SK-N-SH (cell line): ENCODE measurements around the gene OSBPL8. TPM values are rescaled to one million over a fixed set of nuclear protein-coding genes. Genes with fewer than 3 reads are reported as not detected.

Experiments
- CTCF ChIA-PET: fragments of 300-600, 350-600 bp; formaldehyde crosslinking; extraction: SDS; loops from one replicate; lab custom pipeline; 2021; lab: Yijun Ruan, JAX
- POLR2A ChIA-PET: fragments of 350-600 bp; sonication (Branson Sonifier 250); formaldehyde crosslinking; extraction: SDS; loops from one replicate; lab custom pipeline; 2020; ENCODE audit warnings: antibody characterized with exemption, inconsistent platforms; lab: Yijun Ruan, JAX
- DNase-seq: peaks from one replicate; pipeline ENCODE4 v3.0.0; 2012
- H2AFZ ChIP-seq: fragments of 200-600 bp; sonication (generic); 2 replicates; pipeline ENCODE4 v1.8.1; 2016; ENCODE audit warnings: antibody characterized with exemption, mild to moderate bottlenecking, low read depth
- H3F3A ChIP-seq: fragments of 200-600 bp; sonication (generic); replicated peaks from 2 replicates; pipeline ENCODE3; 2016; ENCODE audit warnings: antibody characterized with exemption, mild to moderate bottlenecking; ENCODE audit not compliant: insufficient read depth
- H3K27ac ChIP-seq, 2 experiments: fragments of 200-500 bp in 1 of 2; fragments of 200-600 bp in 1 of 2; sonication (Bioruptor generic) in 1 of 2; sonication (generic), shearing (Covaris generic) in 1 of 2; 2 replicates each; pipeline versions ENCODE4 v1.5.1 to v1.6.1; 2014 to 2016; ENCODE audit warnings: low read depth in 2 of 2, inconsistent platforms in 1 of 2, low read length in 1 of 2, mild to moderate bottlenecking in 1 of 2, mixed read lengths in 1 of 2
- H3K27me3 ChIP-seq: fragments of 200-600 bp; sonication (generic), shearing (Covaris generic); 2 replicates; pipeline ENCODE4 v1.6.1; 2016; ENCODE audit warnings: mixed run types; ENCODE audit not compliant: insufficient read depth
- H3K36me3 ChIP-seq, 2 experiments: fragments of 200-500 bp in 1 of 2; fragments of 200-600 bp in 1 of 2; sonication (Bioruptor generic) in 1 of 2; sonication (generic) in 1 of 2; replicated peaks in 1 of 2; 2 replicates each; pipeline versions ENCODE3 to v1.5.1; 2014 to 2016; ENCODE audit warnings: low read length in 1 of 2, mild to moderate bottlenecking in 1 of 2; ENCODE audit not compliant: insufficient read depth in 2 of 2, control insufficient read depth in 1 of 2
- H3K4me1 ChIP-seq, 2 experiments: fragments of 200-500 bp in 1 of 2; fragments of 200-600 bp in 1 of 2; sonication (Bioruptor generic) in 1 of 2; sonication (generic), shearing (Covaris generic) in 1 of 2; 2 replicates each; pipeline versions ENCODE4 v1.5.1 to v1.6.1; 2014 to 2016; ENCODE audit warnings: low read depth in 1 of 2, low read length in 1 of 2, mixed run types in 1 of 2; ENCODE audit not compliant: insufficient read depth in 2 of 2, control insufficient read depth in 1 of 2
- H3K4me2 ChIP-seq: fragments of 200-600 bp; sonication (generic), shearing (Covaris generic); 2 replicates; pipeline ENCODE4 v1.6.1; 2017; ENCODE audit warnings: mixed run types
- H3K4me3 ChIP-seq, 2 experiments: fragments of 200-500 bp in 1 of 2; fragments of 200-600 bp in 1 of 2; sonication (Bioruptor generic) in 1 of 2; sonication (generic), shearing (Covaris generic) in 1 of 2; 2 replicates each; pipeline versions ENCODE4 v1.5.1 to v1.8.1; 2014 to 2016; ENCODE audit warnings: low read depth in 2 of 2, inconsistent platforms in 1 of 2, low read length in 1 of 2, mild to moderate bottlenecking in 1 of 2, mixed read lengths in 1 of 2, moderate library complexity in 1 of 2
- H3K79me2 ChIP-seq: fragments of 200-600 bp; sonication (generic); 2 replicates; pipeline ENCODE4 v1.8.1; 2017; ENCODE audit warnings: mild to moderate bottlenecking; ENCODE audit not compliant: insufficient read depth
- H3K9ac ChIP-seq: fragments of 200-600 bp; sonication (generic); 2 replicates; pipeline ENCODE4 v1.6.1; 2017; ENCODE audit warnings: mixed run types
- H3K9me2 ChIP-seq: fragments of 200-600 bp; sonication (generic); 2 replicates; pipeline ENCODE4 v1.6.1; 2017; ENCODE audit warnings: mixed run types
- H3K9me3 ChIP-seq: fragments of 200-600 bp; sonication (generic); 2 replicates; pipeline ENCODE4 v1.6.1; 2017; ENCODE audit warnings: mixed run types, mild to moderate bottlenecking, moderate library complexity
- H4K20me1 ChIP-seq: fragments of 200-600 bp; sonication (generic); 2 replicates; pipeline ENCODE4 v1.6.1; 2017; ENCODE audit warnings: mild to moderate bottlenecking, mixed run types; ENCODE audit not compliant: insufficient read depth
- ELF1 ChIP-seq: IDR thresholded peaks from 2 replicates; pipeline ENCODE4 v1.4.0; 2012
- EP300 ChIP-seq, 2 experiments: IDR thresholded peaks; 2 replicates each; pipeline versions ENCODE4 v1.4.0 to v1.6.1; 2012; ENCODE audit warnings: borderline replicate concordance in 1 of 2, low read depth in 1 of 2, low read length in 1 of 2
- FOXJ3 ChIP-seq: sonication (generic); formaldehyde crosslinking; IDR thresholded peaks from 2 replicates; pipeline ENCODE4 v1.5.1; 2020; ENCODE audit warnings: mild to moderate bottlenecking, missing genetic modification reagents
- GABPA ChIP-seq: IDR thresholded peaks from 2 replicates; pipeline ENCODE4 v1.4.0; 2012; ENCODE audit warnings: low read depth, mild to moderate bottlenecking
- GATA2 ChIP-seq: sonication (generic); formaldehyde crosslinking; IDR thresholded peaks from 2 replicates; pipeline ENCODE4 v1.5.0; 2020; ENCODE audit warnings: mild to moderate bottlenecking, missing genetic modification reagents
- JUND ChIP-seq: IDR thresholded peaks from 2 replicates; pipeline ENCODE4 v1.4.0; 2012
- MEF2A ChIP-seq: IDR thresholded peaks from 2 replicates; pipeline ENCODE4 v1.4.0; 2012; ENCODE audit warnings: low read depth, borderline replicate concordance
- MXI1 ChIP-seq: IDR thresholded peaks from 2 replicates; pipeline ENCODE4 v1.6.1; 2012; ENCODE audit warnings: mild to moderate bottlenecking, low read depth, low read length, improper control_type of control experiment
- NRF1 ChIP-seq: IDR thresholded peaks from 2 replicates; pipeline ENCODE4 v1.6.1; 2012; ENCODE audit warnings: low read depth, mild to moderate bottlenecking, low read length
- POLR2AphosphoS5 ChIP-seq: IDR thresholded peaks from 2 replicates; pipeline ENCODE4 v1.6.1; 2012; ENCODE audit warnings: low read depth, low read length
- RAD21 ChIP-seq: IDR thresholded peaks from 2 replicates; pipeline ENCODE4 v1.6.1; 2012; ENCODE audit warnings: mild to moderate bottlenecking, low read length
- RCOR1 ChIP-seq: fragments of 150-350 bp; IDR thresholded peaks from 2 replicates; pipeline ENCODE4 v1.6.1; 2017; ENCODE audit warnings: antibody characterized with exemption, low read length
- RFX5 ChIP-seq: IDR thresholded peaks from 2 replicates; pipeline ENCODE4 v1.6.1; 2012; ENCODE audit warnings: mild to moderate bottlenecking, improper control_type of control experiment, low read length
- RXRA ChIP-seq: IDR thresholded peaks from 2 replicates; pipeline ENCODE4 v1.4.0; 2012; ENCODE audit warnings: low read depth, mild to moderate bottlenecking, borderline replicate concordance
- TAF1 ChIP-seq: IDR thresholded peaks from 2 replicates; pipeline ENCODE4 v1.6.1; 2012; ENCODE audit warnings: low read depth, mild to moderate bottlenecking, low read length, moderate library complexity, borderline replicate concordance
- TEAD4 ChIP-seq: IDR thresholded peaks from 2 replicates; pipeline ENCODE4 v1.4.0; 2012; ENCODE audit warnings: mild to moderate bottlenecking, borderline replicate concordance; ENCODE audit not compliant: insufficient read depth
- YY1 ChIP-seq: IDR thresholded peaks from 2 replicates; pipeline ENCODE4 v1.4.0; 2012; ENCODE audit warnings: low read depth, mild to moderate bottlenecking
- WGBS: methylation state at CpG from one replicate; pipeline ENCODE4 v1.1.6; 2017; ENCODE audit warnings: low lambda C conversion rate; 5-methylcytosine and 5-hydroxymethylcytosine counted together
- polyA plus RNA-seq, 3 experiments: library from polyadenylated mRNA; depleted of rRNA; stranded (reverse); fragments of >200 nt; gene quantifications; 2 replicates each; pipeline ENCODE4 v1.2.3, GENCODE V29; 2012
- TF ChIP-seq, protein P1 (sequence below): IDR thresholded peaks from 2 replicates; pipeline ENCODE4 v1.4.0; 2012; ENCODE audit warnings: low read depth
- TF ChIP-seq, protein P2 (sequence below): IDR thresholded peaks from 2 replicates; pipeline ENCODE4 v1.6.1; 2012; ENCODE audit warnings: mild to moderate bottlenecking, low read depth, low read length, moderate library complexity
- TF ChIP-seq, protein P3 (sequence below): fragments of 150-350 bp; IDR thresholded peaks from 2 replicates; pipeline ENCODE4 v1.6.1; 2017; ENCODE audit warnings: antibody characterized with exemption, low read length, low read depth, borderline replicate concordance
- TF ChIP-seq, protein P4 (sequence below): fragments of 200-600 bp; sonication (generic); IDR thresholded peaks from 2 replicates; pipeline ENCODE4 v1.6.1; 2017; ENCODE audit warnings: antibody characterized with exemption, mild to moderate bottlenecking, moderate library complexity

Gene OSBPL8, protein sequence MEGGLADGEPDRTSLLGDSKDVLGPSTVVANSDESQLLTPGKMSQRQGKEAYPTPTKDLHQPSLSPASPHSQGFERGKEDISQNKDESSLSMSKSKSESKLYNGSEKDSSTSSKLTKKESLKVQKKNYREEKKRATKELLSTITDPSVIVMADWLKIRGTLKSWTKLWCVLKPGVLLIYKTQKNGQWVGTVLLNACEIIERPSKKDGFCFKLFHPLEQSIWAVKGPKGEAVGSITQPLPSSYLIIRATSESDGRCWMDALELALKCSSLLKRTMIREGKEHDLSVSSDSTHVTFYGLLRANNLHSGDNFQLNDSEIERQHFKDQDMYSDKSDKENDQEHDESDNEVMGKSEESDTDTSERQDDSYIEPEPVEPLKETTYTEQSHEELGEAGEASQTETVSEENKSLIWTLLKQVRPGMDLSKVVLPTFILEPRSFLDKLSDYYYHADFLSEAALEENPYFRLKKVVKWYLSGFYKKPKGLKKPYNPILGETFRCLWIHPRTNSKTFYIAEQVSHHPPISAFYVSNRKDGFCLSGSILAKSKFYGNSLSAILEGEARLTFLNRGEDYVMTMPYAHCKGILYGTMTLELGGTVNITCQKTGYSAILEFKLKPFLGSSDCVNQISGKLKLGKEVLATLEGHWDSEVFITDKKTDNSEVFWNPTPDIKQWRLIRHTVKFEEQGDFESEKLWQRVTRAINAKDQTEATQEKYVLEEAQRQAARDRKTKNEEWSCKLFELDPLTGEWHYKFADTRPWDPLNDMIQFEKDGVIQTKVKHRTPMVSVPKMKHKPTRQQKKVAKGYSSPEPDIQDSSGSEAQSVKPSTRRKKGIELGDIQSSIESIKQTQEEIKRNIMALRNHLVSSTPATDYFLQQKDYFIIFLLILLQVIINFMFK
- 9.5 and 10.6 TPM in 2 replicates for polyA plus RNA-seq (2012; rRNA removed)
- 13.2 and 13.7 TPM in 2 replicates for polyA plus RNA-seq (2012; cell fraction: cytosol; rRNA removed)
- 12.0 and 18.9 TPM in 2 replicates for polyA plus RNA-seq (2012; cell fraction: nucleus; rRNA removed)

DNA sequence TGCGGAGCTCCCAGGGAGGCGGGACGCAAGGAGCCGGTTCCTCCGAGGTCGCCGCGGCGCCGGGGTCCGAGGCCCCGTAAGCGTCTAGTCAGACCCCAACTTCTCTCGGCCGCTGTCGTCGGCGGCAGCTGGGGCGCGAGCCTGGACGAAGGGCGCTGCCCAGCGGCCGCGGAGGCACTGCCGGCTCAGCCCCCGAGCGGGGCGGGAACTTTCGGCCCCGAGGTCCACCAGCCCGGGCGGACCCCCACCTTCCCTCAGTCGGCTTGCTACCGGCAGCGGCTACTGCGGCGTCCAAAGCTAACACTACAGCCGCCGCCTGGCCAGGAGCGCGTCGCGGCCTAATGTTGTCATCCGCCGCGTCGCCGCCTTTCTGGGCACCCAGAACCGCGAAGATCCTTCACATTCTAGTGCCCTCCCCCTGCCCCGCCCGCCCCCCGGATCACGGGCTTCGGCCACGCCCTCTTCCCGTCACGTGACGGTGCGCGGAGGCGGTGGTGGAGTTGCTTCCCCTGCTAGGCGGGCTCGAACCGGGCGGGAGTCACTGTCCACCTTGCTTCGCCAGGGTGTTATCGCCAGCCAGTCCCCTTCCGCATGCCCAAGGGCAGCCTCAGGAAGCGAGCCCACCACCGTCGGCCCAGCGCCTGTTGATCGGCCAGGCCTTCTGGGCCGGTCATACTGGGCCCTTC is at the start of gene OSBPL8:
TSS of gene OSBPL8 (minus strand) at position 372 of the 686 bp plus-strand sequence. CDS start 72,220 bp downstream, outside the sequence.
- no peaks in the 10 kb centered on the region for H3K36me3 ChIP-seq
- POLR2A ChIA-PET = interaction anchor here (1.2 kb wide), 1 partner anchor 103 kb away, joined by 4 read pairs; no protein-coding TSS in a partner anchor
- TF ChIP-seq GABPA = peak; percentile 46
- TF ChIP-seq, protein P1, sequence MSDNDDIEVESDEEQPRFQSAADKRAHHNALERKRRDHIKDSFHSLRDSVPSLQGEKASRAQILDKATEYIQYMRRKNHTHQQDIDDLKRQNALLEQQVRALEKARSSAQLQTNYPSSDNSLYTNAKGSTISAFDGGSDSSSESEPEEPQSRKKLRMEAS = peak; percentile 88
- peak; percentile 42; the same call in 1 of the 2 replicates for TF ChIP-seq NRF1
- TF ChIP-seq, protein P2, sequence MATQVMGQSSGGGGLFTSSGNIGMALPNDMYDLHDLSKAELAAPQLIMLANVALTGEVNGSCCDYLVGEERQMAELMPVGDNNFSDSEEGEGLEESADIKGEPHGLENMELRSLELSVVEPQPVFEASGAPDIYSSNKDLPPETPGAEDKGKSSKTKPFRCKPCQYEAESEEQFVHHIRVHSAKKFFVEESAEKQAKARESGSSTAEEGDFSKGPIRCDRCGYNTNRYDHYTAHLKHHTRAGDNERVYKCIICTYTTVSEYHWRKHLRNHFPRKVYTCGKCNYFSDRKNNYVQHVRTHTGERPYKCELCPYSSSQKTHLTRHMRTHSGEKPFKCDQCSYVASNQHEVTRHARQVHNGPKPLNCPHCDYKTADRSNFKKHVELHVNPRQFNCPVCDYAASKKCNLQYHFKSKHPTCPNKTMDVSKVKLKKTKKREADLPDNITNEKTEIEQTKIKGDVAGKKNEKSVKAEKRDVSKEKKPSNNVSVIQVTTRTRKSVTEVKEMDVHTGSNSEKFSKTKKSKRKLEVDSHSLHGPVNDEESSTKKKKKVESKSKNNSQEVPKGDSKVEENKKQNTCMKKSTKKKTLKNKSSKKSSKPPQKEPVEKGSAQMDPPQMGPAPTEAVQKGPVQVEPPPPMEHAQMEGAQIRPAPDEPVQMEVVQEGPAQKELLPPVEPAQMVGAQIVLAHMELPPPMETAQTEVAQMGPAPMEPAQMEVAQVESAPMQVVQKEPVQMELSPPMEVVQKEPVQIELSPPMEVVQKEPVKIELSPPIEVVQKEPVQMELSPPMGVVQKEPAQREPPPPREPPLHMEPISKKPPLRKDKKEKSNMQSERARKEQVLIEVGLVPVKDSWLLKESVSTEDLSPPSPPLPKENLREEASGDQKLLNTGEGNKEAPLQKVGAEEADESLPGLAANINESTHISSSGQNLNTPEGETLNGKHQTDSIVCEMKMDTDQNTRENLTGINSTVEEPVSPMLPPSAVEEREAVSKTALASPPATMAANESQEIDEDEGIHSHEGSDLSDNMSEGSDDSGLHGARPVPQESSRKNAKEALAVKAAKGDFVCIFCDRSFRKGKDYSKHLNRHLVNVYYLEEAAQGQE = 0 out of 2 replicates have a peak, but pooled peaks have one; percentile 35
- peak; percentile 56 for TF ChIP-seq GATA2 (CRISPR knock-in tag)
- peak; percentile 62 for TF ChIP-seq ELF1
- TF ChIP-seq TAF1 = peak; percentile 74
- TF ChIP-seq MXI1 = peak; percentile 65; the same call in 1 of the 2 replicates
- TF ChIP-seq RXRA = no peak
- 0 out of 2 replicates have a peak, but pooled peaks have one; percentile 18 for TF ChIP-seq FOXJ3
- no peak for TF ChIP-seq MEF2A
- TF ChIP-seq, protein P3, sequence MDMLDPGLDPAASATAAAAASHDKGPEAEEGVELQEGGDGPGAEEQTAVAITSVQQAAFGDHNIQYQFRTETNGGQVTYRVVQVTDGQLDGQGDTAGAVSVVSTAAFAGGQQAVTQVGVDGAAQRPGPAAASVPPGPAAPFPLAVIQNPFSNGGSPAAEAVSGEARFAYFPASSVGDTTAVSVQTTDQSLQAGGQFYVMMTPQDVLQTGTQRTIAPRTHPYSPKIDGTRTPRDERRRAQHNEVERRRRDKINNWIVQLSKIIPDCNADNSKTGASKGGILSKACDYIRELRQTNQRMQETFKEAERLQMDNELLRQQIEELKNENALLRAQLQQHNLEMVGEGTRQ = peak; percentile 87
- TF ChIP-seq TEAD4 = 0 out of 2 replicates have a peak, but pooled peaks have one; percentile 18
- TF ChIP-seq POLR2AphosphoS5 = peak; percentile 92
- TF ChIP-seq, protein P4, sequence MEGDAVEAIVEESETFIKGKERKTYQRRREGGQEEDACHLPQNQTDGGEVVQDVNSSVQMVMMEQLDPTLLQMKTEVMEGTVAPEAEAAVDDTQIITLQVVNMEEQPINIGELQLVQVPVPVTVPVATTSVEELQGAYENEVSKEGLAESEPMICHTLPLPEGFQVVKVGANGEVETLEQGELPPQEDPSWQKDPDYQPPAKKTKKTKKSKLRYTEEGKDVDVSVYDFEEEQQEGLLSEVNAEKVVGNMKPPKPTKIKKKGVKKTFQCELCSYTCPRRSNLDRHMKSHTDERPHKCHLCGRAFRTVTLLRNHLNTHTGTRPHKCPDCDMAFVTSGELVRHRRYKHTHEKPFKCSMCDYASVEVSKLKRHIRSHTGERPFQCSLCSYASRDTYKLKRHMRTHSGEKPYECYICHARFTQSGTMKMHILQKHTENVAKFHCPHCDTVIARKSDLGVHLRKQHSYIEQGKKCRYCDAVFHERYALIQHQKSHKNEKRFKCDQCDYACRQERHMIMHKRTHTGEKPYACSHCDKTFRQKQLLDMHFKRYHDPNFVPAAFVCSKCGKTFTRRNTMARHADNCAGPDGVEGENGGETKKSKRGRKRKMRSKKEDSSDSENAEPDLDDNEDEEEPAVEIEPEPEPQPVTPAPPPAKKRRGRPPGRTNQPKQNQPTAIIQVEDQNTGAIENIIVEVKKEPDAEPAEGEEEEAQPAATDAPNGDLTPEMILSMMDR = peak; percentile 32
- no peak for TF ChIP-seq RFX5
- peak; percentile 56; the same call in 1 of the 2 replicates for TF ChIP-seq RCOR1
- TF ChIP-seq RAD21 = peak; percentile 44
- 0 out of 2 replicates have a peak, but pooled peaks have one; percentile 10 for TF ChIP-seq YY1
- TF ChIP-seq EP300 (IDR thresholded peaks at IDR 0.05; ENCODE audit: borderline replicate concordance in 1 of 2, low read depth in 1 of 2, low read length in 1 of 2) = 0 out of 4 replicates have a peak, but pooled peaks of 1 of the 2 experiments have one; percentile 20
- TF ChIP-seq JUND = no peak

More for the DNA sequence above, at the start of gene OSBPL8:
- peak within 1 kb of the TSS; percentile 80 to 96 for H3K27ac ChIP-seq
- peak within 1 kb of the TSS; percentile 98 to 99 for H3K4me3 ChIP-seq
- H2AFZ ChIP-seq = peak within 1 kb of the TSS; percentile 90
- no peaks in the 10 kb centered on the region for H3K27me3 ChIP-seq
- peak within 1 kb of the TSS; percentile 91 for H3K4me2 ChIP-seq
- H3K4me1 ChIP-seq = peaks cover 10 to 11% of the 10 kb centered on the region in 2 experiments; a peak in 3 of 4 replicates
- H3K9me2 ChIP-seq = no peaks in the 10 kb centered on the region
- CTCF ChIA-PET = interaction anchor here (1.2 to 3.0 kb wide), 5 partner anchors 27 to 215 kb away, joined by 3 to 12 read pairs (median 4); no protein-coding TSS in a partner anchor
- peak; percentile 96 for DNase-seq
- 3% methylated on average over 26 of the region's 76 CpGs for WGBS
- no peaks in the 10 kb centered on the region for H3K9me3 ChIP-seq
- peaks cover 11% of the 10 kb centered on the region for H3F3A ChIP-seq
- H4K20me1 ChIP-seq = no peaks in the 10 kb centered on the region
- H3K9ac ChIP-seq = peak within 1 kb of the TSS; percentile 92
- peaks cover 49% of the 10 kb centered on the region for H3K79me2 ChIP-seq
